Activated CD8-positive, alpha-beta memory T cell treated with anti-CD3 and anti-CD28 coated beads, Interleukin-2, amount 50 U/mL, for 24 hours (primary cell): Measurements from ENCODE around the gene CCDC116.
"Not testable (repeated sequence)": the region's sequence is repeated elsewhere in the genome, so short reads cannot be mapped to it uniquely, and the experiment has no call there.

Source experiments
- DNase-seq: peaks from one replicate; pipeline ENCODE4 v3.0.0-alpha.2; 2020; ENCODE audit errors: extremely low read depth

CCDC116 gene

GRCh38 chr22:21652010-21652546 lies 19.5 kb downstream of the CCDC116 start:
- peak; percentile 69 for DNase-seq

- DNase-seq: no peak
Observed at GRCh38 chr22:21652547-21653545, 20.3 kb downstream of the CCDC116 start.

- no peak for DNase-seq
Observed at GRCh38 chr22:21657020-21657359, 24.4 kb downstream of the CCDC116 start.

- DNase-seq: no peak
Observed at GRCh38 chr22:21657360-21658032, 24.9 kb downstream of the CCDC116 start.

GRCh38 chr22:21659864-21660525 lies 27.4 kb downstream of the CCDC116 start:
- DNase-seq: no peak

- DNase-seq: no peak
Observed at GRCh38 chr22:21660904-21661303, 28.3 kb downstream of the CCDC116 start.

GRCh38 chr22:21661991-21662390 lies 29.4 kb downstream of the CCDC116 start:
- no peak for DNase-seq

- no peak for DNase-seq
Observed at GRCh38 chr22:21663738-21664137, 31.2 kb downstream of the CCDC116 start.

GRCh38 chr22:21665047-21665851 lies 32.7 kb downstream of the CCDC116 start:
- no peak for DNase-seq

GRCh38 chr22:21666786-21667185 lies 34.2 kb downstream of the CCDC116 start:
- no peak for DNase-seq

- no peak for DNase-seq
Observed at GRCh38 chr22:21669026-21669425, 36.5 kb downstream of the CCDC116 start.

- DNase-seq: no peak
Observed at GRCh38 chr22:21672107-21672629, 39.6 kb downstream of the CCDC116 start.

GRCh38 chr22:21673534-21674321 lies 41.2 kb downstream of the CCDC116 start:
- no peak for DNase-seq

- DNase-seq: no peak
Observed at GRCh38 chr22:21674638-21675245, 42.2 kb downstream of the CCDC116 start.

GRCh38 chr22:21677606-21678443 lies 45.3 kb downstream of the CCDC116 start:
- DNase-seq: no peak

GRCh38 chr22:21678842-21679241 lies 46.3 kb downstream of the CCDC116 start:
- DNase-seq: not testable (repeated sequence)

GRCh38 chr22:21679383-21679782 lies 46.8 kb downstream of the CCDC116 start:
- no peak for DNase-seq

GRCh38 chr22:21680830-21681565 lies 48.4 kb downstream of the CCDC116 start:
- DNase-seq: no peak
